ENCODE data around the gene PHLPP1. TPM values are rescaled to one million over a fixed set of nuclear protein-coding genes. Genes with fewer than 3 reads are reported as not detected.
A peak's percentile ranks its signal among the peaks of the same experiment; 100 is the strongest.

The PHLPP1 gene
- total RNA-seq, 1 experiment from 2014 or later: 14.1 TPM

DNA sequence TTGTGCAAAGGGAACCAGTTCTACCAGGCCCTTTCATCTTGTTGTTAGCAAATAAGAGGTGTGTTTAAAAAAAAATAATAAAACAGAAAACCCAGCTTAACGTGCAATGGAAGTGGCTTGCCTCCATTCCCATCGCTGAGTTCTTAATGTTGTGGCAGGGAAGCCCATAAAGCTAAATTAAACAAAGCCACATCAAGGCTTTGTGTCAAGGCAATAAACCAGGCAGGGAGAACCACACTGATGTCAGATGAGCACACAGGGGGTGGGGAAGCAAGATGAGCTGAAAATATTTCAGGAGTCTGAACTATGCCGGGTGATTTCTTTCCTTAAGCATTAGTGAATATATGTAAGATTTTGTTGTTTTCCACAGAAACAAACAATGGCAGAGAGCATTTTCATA is 73.5 kb downstream of the PHLPP1 start:
- CTCF ChIA-PET: no interaction called here
- intact Hi-C loops (cut with micrococcal nuclease): no loop called here
- BruUV-seq (replicated peaks): no TSS peak

DNA sequence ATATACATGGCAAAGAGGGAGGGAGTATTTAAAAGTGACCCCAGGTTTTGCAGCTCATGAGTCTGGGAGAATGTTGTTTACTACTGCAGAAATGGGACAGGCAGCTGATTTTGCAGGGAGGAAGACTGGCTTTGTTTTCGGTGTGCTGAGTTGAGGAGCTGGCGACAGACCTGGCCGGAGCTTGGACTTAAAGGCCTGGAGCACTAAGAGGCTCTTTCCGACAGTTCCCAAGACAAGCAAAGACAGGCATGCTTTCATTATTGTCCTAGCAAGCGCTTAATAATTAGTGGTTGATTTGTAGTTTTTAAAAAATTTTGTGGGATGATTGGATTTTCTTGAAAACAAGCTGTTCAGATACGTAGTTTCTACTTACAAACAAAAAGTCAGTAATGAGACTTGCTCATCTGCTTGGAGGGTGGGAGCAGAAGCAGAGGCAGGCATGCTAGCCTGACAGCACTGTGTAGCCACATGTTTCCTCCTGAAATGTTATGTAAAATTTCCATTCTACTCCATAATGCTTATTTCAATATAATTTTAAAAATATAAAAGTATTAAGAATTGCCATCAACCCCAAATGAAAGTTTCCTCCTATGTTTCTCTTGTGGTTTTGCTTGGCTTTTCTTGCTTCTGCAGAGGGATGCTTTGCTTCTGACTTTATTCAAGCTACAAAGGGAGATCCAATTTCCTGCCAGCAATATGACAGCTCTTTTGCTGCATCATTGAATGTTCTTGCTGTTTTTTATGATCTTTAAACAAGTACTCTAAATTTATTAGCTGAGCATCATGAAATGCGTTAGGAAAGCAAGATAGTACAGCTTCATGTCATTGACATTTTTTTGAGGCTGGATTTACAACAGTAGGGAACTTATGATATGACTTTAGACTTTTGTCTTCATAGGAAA is 75.8 kb downstream of the PHLPP1 start:
- H3K9me2 ChIP-seq (replicated peaks; ENCODE audit: low read length): no peaks in the 10 kb centered on the region
- peaks cover 16% of the 10 kb centered on the region for H3K4me1 ChIP-seq (ENCODE audit: insufficient read depth, low read length)
- no peaks in the 10 kb centered on the region for H3K36me3 ChIP-seq (ENCODE audit: low read depth, low read length)
- no peaks in the 10 kb centered on the region for H3F3A ChIP-seq (ENCODE audit: low read length, unreplicated experiment)
- peaks cover 84% of the 10 kb centered on the region for H3K79me2 ChIP-seq (ENCODE audit: low read length)
- no peak overlapping the region for H2AFZ ChIP-seq (ENCODE audit: low read length)
- no peak overlapping the region for H3K4me3 ChIP-seq (ENCODE audit: low read length)
- ATAC-seq: peak; percentile 47
- H3K27me3 ChIP-seq (ENCODE audit: low read length): no peaks in the 10 kb centered on the region
- DNase-seq: no peak
- 0 out of 2 replicates have a peak, but pooled peaks cover 4% of the 10 kb centered on the region for H4K20me1 ChIP-seq (ENCODE audit: low read length)
- no peak overlapping the region for H3K4me2 ChIP-seq (ENCODE audit: low read length)
- POLR2A ChIA-PET (ENCODE audit: unreplicated experiment): interaction anchor here (0.7 kb wide), 1 partner anchor 850 kb away, joined by 4 read pairs; no protein-coding TSS in a partner anchor
- CTCF ChIA-PET: no interaction called here
- TF ChIP-seq, protein P1, sequence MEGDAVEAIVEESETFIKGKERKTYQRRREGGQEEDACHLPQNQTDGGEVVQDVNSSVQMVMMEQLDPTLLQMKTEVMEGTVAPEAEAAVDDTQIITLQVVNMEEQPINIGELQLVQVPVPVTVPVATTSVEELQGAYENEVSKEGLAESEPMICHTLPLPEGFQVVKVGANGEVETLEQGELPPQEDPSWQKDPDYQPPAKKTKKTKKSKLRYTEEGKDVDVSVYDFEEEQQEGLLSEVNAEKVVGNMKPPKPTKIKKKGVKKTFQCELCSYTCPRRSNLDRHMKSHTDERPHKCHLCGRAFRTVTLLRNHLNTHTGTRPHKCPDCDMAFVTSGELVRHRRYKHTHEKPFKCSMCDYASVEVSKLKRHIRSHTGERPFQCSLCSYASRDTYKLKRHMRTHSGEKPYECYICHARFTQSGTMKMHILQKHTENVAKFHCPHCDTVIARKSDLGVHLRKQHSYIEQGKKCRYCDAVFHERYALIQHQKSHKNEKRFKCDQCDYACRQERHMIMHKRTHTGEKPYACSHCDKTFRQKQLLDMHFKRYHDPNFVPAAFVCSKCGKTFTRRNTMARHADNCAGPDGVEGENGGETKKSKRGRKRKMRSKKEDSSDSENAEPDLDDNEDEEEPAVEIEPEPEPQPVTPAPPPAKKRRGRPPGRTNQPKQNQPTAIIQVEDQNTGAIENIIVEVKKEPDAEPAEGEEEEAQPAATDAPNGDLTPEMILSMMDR (conservative IDR thresholded peaks at IDR 0.05; ENCODE audit: low read depth, low read length): no peak
- TF ChIP-seq EZH2 (IDR thresholded peaks at IDR 0.05; ENCODE audit: low read length, unreplicated experiment) (no peak), EZH2phosphoT487 (IDR thresholded peaks at IDR 0.05; ENCODE audit: borderline replicate concordance, low read length) (no peak)
- H3K9me3 ChIP-seq (ENCODE audit: low read length): no peaks in the 10 kb centered on the region
- no peak overlapping the region for H3K9ac ChIP-seq (ENCODE audit: low read length)
- H3K27ac ChIP-seq (ENCODE audit: low read length): no peak overlapping the region
- intact Hi-C loops (cut with micrococcal nuclease): no loop called here
- no TSS peak for BruUV-seq (replicated peaks)

More for the DNA sequence above, 73.5 kb downstream of the PHLPP1 start:
- Histone ChIP-seq H3K27ac (ENCODE audit: low read length) (no peak overlapping the region), H3K9me3 (ENCODE audit: low read length) (no peaks in the 10 kb centered on the region), H4K20me1 (ENCODE audit: low read length) (0 out of 2 replicates have a peak, but pooled peaks cover 4% of the 10 kb centered on the region), H3K36me3 (ENCODE audit: low read depth, low read length) (no peaks in the 10 kb centered on the region), H3K79me2 (ENCODE audit: low read length) (peaks cover 89% of the 10 kb centered on the region), H3K4me2 (ENCODE audit: low read length) (peak overlapping the region; percentile 18), H3K4me3 (ENCODE audit: low read length) (no peak overlapping the region), H3K9me2 (replicated peaks; ENCODE audit: low read length) (no peaks in the 10 kb centered on the region), H3F3A (ENCODE audit: low read length, unreplicated experiment) (no peaks in the 10 kb centered on the region), H3K9ac (ENCODE audit: low read length) (no peak overlapping the region), H2AFZ (ENCODE audit: low read length) (no peak overlapping the region), H3K27me3 (ENCODE audit: low read length) (no peaks in the 10 kb centered on the region), H3K4me1 (ENCODE audit: insufficient read depth, low read length) (peaks cover 16% of the 10 kb centered on the region)
- TF ChIP-seq EZH2 (IDR thresholded peaks at IDR 0.05; ENCODE audit: low read length, unreplicated experiment) (no peak), EZH2phosphoT487 (IDR thresholded peaks at IDR 0.05; ENCODE audit: borderline replicate concordance, low read length) (no peak)
- TF ChIP-seq, protein P1 (conservative IDR thresholded peaks at IDR 0.05; ENCODE audit: low read depth, low read length): no peak
- POLR2A ChIA-PET (ENCODE audit: unreplicated experiment): no interaction called here
- DNase-seq: peak; percentile 40
- peak; percentile 68 for ATAC-seq

DNA sequence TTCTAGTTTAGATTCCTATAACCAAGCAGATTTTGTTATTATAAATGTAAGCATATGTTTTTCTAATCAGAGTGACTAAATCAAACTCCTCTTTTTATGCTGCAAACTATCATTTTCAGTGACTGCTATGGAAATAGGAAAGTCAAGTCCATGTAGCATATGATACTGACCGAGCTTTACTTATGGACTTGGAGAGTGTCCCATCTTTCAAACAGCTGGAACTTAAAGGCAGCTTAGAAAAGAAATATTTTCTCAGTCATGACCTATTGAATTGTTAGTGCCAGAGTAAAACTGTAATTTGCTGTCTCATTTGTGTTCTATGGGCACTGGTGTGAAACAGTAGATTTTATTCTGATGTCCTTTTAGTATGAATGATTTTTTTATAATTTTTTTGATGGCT is 76.7 kb downstream of the PHLPP1 start:
- no peaks in the 10 kb centered on the region for H3K27me3 ChIP-seq (ENCODE audit: low read length)
- H3K4me1 ChIP-seq (ENCODE audit: insufficient read depth, low read length): peaks cover 16% of the 10 kb centered on the region
- H4K20me1 ChIP-seq (ENCODE audit: low read length): 0 out of 2 replicates have a peak, but pooled peaks cover 4% of the 10 kb centered on the region
- ChIA-PET CTCF (no interaction called here), POLR2A (ENCODE audit: unreplicated experiment) (no interaction called here)
- H3K9me3 ChIP-seq (ENCODE audit: low read length): no peaks in the 10 kb centered on the region
- no peaks in the 10 kb centered on the region for H3K9me2 ChIP-seq (replicated peaks; ENCODE audit: low read length)
- H2AFZ ChIP-seq (ENCODE audit: low read length): no peak overlapping the region
- no peak overlapping the region for H3K4me3 ChIP-seq (ENCODE audit: low read length)
- no peaks in the 10 kb centered on the region for H3K36me3 ChIP-seq (ENCODE audit: low read depth, low read length)
- TF ChIP-seq EZH2 (IDR thresholded peaks at IDR 0.05; ENCODE audit: low read length, unreplicated experiment): no peak
- TF ChIP-seq EZH2phosphoT487 (IDR thresholded peaks at IDR 0.05; ENCODE audit: borderline replicate concordance, low read length): no peak
- TF ChIP-seq, protein P1 (conservative IDR thresholded peaks at IDR 0.05; ENCODE audit: low read depth, low read length): no peak
- no peaks in the 10 kb centered on the region for H3F3A ChIP-seq (ENCODE audit: low read length, unreplicated experiment)
- DNase-seq: no peak
- no peak overlapping the region for H3K9ac ChIP-seq (ENCODE audit: low read length)
- no peak overlapping the region for H3K4me2 ChIP-seq (ENCODE audit: low read length)
- BruUV-seq (replicated peaks): no TSS peak
- peaks cover 84% of the 10 kb centered on the region for H3K79me2 ChIP-seq (ENCODE audit: low read length)
- ATAC-seq: no peak
- intact Hi-C loops (cut with micrococcal nuclease): no loop called here
- H3K27ac ChIP-seq (ENCODE audit: low read length): no peak overlapping the region

All from PC-3 (cell line).